GM19372 (cell line): ENCODE results near the gene MPC1L.

Experiments used
- ATAC-seq: cut with Tn5 transposase; IDR thresholded peaks from one replicate; pipeline ENCODE4 v1.9.1; 2021; ENCODE audit warnings: mild to moderate bottlenecking, low read depth, moderate library complexity; ENCODE audit not compliant: unreplicated experiment

MPC1L gene

GRCh38 chrX:40625294-40625693, 2.1 kb downstream of the MPC1L start:
- no peak for ATAC-seq

GRCh38 chrX:40628506-40628905, 5.3 kb downstream of the MPC1L start:
- ATAC-seq = no peak

DNA sequence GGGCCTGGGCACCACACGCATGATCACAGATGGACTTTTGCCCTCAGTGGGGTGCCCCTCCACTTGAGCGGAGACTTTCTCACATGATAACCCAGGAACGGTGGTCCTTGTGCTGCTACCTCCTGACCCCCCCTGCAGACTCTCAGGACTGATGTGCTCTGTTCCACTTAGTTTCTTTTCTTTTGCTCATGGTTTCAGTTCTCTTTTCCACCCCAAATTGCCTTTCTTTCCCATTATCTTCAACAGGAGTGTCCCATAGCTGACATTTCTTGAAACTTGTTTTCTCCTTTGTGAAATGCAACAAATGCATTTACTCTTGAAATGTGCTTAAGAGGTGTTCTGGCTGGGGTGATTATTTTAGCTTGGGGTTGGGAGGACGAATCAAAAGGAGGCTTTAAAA, 9.0 kb downstream of the MPC1L start:
- ATAC-seq = no peak

DNA sequence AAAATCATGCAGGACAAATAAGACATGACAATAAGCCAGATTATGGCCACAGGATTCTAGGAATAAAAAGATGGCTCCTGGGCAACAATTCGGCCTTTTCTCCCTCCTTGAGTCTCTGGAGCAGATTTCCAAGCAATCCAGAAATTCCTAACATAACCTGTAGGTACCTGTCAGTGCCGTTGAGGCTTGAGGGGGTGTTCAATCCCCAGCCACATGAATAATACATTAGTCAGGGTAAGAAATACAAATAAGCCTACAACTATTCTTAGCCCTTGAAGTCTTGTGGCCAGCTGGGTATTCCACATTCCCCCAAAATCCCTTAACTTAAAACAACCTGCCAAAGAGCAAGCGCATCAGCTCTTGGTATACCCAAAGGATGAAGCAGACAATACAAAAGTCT, 14.5 kb downstream of the MPC1L start:
- no peak for ATAC-seq

DNA sequence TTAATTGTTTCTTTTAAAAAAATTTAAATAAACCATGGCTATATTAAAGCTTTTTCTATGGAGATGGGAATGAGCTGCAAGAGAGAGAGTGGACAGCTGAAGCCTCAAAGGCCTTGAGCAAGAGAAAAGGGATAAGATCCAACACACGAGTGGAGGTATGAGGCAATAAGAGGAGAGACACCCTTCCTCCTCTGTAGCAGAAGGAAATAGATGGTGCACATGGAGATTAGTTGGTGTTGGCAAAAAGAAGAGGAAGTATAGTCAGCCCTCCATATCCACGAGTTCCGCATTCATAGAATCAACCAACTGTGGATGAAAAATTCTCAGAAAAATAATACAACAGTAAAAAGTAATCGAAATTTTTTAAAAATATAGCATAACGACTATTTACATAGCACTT, 20.9 kb downstream of the MPC1L start:
- no peak for ATAC-seq

DNA sequence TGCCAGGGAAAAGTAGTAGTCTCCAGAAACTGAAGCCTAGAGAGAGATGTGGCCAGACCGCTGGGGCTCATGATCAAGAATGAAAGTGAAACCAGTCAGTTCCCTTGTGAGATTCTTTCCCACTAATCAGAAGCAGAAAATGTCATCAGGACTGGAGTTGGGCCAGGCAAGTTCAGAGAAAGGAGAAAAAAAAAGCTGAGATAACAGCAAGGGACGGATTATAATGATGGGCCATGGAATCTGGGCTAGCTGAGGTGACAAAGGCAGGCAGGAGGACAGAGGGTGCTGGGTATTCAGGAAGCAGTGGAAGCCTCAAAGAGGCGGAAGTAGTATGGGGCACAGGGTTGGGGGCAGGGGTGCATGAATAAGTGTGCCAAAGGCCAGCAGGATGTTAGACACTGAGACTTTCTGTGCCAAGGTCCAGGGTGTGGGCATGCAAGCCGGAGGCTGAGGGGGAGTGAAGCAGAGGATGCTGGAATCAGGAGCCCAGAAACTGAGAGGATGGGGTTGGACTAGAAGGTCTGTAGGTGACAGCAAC, 21.7 kb downstream of the MPC1L start:
- ATAC-seq = no peak

GRCh38 chrX:40646489-40647306, 23.5 kb downstream of the MPC1L start:
- peak; percentile 26 for ATAC-seq

DNA sequence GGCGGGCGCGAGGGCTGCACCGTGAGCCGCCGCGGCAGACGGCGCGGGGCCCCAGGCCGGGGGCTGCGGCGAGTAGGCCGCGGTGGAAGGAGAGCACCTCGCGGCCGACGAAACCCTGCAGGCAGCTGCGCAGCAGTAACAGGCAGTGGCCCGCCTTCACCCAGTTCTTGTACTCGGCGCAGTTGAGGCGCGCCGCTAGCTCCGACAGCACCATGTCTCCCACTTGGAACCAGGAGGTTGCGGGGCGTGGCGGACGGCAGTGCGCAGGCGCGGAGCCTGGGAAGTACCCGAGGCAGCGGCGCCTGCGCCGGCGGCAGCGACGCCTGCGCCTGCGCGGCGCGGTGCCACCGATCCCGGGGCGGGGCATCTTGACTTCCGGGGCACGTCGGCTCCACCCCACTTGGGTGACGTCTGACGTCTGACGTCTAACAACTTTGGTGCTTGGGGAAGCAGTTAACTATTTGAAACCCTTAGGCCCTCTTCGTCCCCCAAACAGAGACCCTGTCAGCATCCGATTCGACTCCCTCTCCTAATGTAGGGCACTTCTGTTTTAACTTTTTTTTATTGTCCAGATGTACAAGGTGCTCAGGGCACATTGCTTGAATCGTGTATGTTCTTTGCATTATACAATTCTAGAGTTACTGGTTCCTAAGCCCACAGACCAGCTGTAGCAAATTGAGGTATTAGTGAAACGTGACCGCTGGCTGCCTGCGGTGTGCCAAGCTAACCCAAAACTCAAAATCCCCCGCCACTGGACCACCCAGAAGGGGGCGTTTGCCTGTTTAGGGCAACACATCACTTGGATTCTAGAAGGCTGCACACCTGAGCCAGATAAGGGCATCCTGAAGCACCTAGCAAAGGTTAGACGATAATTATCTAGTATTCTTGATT, 24.3 kb downstream of the MPC1L start, which contains the start of gene CXorf38:
Gene CXorf38, minus strand, starts transcription at position 255 of the 891 bp plus-strand sequence. Its CDS starts 41 bp downstream, at position 214.
- peak; percentile 66 for ATAC-seq

DNA sequence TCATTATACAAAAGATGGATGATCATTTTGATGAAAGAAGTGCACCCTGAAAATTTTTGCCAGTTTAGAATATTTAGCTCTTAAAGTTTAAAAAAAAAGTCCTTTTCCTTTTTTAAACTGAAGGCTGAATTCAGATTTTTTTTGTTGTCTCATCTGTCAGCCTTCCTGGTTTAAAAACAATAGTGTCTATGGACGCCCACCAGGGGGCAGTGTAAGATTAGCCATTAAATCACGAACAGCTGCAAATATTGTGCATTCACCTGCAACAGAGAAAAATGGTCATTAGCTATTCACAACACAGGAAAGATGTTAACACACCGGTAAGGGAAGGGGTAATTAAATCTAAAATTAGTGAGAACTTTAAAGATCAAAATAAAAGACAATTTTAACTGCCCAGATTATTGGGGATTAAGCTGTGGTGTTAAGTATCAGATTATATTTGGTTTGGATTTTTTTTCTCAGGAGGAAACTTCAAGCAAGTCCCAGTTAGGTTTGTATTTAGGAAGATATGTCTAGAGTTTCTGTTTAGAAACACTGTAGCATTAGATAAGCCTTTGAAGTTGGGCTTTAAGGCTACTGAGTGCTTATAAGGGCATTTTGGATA, 28.5 kb downstream of the MPC1L start:
- ATAC-seq = no peak

DNA sequence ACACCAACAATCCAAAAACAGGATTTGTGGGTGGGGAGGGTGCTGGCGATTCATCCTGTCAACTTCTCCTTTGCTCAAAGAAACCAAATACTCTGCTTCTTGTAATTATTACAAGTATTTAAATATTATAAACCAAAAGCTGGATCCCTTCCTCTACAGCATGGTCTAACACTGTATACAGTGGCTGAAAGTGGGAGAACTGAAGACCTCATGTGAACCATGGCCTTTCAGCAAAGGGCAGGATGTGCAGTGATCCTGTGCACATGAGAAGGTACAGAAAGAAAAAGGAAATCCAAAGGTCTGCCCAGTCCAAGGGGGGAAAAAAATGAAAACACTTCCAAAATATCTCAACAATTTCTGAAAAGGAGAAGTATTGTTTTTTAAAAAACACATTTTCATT, 29.4 kb downstream of the MPC1L start:
- no peak for ATAC-seq

GRCh38 chrX:40653535-40653934, 30.3 kb downstream of the MPC1L start:
- no peak for ATAC-seq

GRCh38 chrX:40660381-40660780, 37.2 kb downstream of the MPC1L start:
- ATAC-seq = no peak

DNA sequence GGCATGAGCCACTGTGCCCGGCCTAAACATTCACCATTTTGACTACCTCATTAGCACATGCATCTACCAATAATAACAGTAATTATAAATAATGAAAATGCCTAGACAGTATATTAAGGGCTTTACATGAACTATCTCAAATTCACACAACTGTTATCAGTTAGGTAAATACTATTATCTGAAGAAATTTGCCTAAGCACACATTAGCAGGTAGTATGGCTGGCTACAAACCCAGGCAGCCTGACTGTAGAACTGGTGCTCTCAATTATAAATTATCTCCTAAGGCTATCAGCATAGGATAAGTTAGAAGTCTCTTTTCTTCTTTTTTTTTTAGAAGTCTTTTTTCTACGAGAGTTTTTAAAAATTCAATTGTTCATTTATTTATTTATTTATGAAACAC, 38.3 kb downstream of the MPC1L start:
- no peak for ATAC-seq

- no peak for ATAC-seq
Measured at GRCh38 chrX:40663078-40663740, 40.0 kb downstream of the MPC1L start.

DNA sequence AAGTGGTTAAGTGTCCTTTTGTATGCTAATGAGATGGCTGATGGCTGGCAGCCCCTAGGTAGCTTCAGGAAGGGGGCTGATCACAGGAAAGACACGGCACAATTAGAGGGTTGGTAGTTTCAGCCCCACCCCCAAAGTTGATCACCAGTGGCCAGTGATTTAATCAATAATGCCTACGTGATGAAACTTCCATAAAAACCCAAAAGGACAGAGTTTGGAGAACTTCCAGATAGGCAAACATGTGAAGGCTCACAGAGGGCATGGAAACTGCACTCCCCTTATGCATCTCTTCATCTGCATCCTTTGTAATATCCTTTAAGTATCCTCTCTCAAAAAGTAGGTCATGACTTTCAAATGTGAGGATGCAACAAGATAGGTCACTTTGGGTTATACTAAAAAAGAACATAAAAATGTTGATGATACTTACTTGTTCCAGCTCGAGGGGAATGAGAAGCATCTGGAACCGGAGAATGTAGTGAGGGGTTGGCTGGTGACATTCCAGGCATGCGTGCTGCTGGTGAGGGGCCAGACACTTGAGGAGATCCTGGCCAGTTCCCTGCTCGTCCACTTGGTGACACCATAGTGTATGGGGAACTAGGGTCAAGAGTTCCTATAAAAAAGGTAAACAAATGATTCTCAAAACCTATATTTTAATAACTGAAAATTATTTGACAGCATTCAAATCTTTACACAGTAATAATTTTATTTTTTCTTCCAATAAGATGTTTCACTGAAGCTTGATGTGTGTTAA, 40.8 kb downstream of the MPC1L start:
- no peak for ATAC-seq

DNA sequence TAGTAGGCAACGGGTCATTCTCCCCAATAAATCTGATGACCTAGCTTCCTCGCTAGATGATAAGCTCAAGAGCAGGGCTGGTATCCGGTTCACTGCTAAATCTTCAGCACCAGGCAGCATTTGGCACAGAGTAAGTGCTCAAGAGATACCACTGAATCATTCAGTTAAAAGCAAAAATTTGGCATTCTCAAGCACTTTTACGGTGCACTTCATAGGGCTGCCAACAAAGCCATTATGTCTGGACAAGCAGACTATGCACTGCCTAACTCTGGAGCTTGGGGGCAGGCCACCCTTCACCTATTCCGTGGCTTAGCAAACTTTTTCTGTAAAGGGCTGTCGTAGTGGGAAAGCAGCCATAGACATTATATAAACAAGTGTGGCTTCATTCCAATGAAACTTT, 47.9 kb downstream of the MPC1L start:
- ATAC-seq = no peak
